Muscle layer of duodenum (tissue), 2 donors: ENCODE results near the gene SLFNL1.

Source experiments
- H3K27ac ChIP-seq: one replicate; pipeline ENCODE4 v1.7.0; 2013; ENCODE audit warnings: mild to moderate bottlenecking, low read length
- H3K27me3 ChIP-seq: one replicate; pipeline ENCODE4 v1.7.0; 2013; ENCODE audit warnings: low read depth, mild to moderate bottlenecking, control low read depth, low read length
- H3K36me3 ChIP-seq, 2 donors: one replicate each; pipeline ENCODE4 v1.7.0; 2013; ENCODE audit warnings: low read length in 2 of 2, control low read depth in 1 of 2, mild to moderate bottlenecking in 1 of 2; ENCODE audit not compliant: insufficient read depth in 2 of 2, control insufficient read depth in 1 of 2
- H3K4me1 ChIP-seq, 2 donors: one replicate each; pipeline ENCODE4 v1.7.0; 2013; ENCODE audit warnings: low read length in 2 of 2, mild to moderate bottlenecking in 2 of 2, control low read depth in 1 of 2, moderate library complexity in 1 of 2; ENCODE audit not compliant: insufficient read depth in 2 of 2, control insufficient read depth in 1 of 2
- H3K4me3 ChIP-seq, 2 donors: one replicate each; pipeline ENCODE4 v1.7.0; 2013; ENCODE audit warnings: low read length in 2 of 2, low read depth in 1 of 2, mild to moderate bottlenecking in 1 of 2
- H3K9me3 ChIP-seq, 2 donors: one replicate each; pipeline ENCODE4 v1.7.0; 2013; ENCODE audit warnings: low read length in 2 of 2, control low read depth in 1 of 2, mild to moderate bottlenecking in 1 of 2; ENCODE audit not compliant: control insufficient read depth in 1 of 2
- donor health status: healthy.

Gene SLFNL1

DNA sequence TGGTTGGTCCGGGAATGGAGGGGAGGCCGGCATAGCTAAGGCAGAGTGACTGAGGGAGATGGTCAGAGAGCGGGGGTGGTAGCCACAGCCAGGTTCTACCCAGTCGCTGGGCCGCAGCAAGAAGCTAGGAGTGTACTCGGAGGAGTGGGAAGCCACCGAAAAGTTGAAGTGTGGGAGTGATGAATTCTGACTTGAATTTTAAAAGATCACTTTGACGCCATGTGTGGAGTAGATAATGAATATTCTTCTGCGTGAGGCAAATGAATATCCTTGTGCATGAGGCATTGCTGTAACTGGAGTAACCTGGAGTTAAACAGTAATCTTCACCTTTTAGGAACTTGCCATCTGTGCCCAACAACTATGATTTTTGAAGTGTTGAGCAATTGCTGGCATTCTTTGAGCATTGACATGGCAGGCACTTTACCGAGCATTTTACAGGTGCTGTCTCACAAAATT is 35.2 kb downstream of the SLFNL1 start:
- Histone ChIP-seq H3K9me3 (no peaks in the 10 kb centered on the region), H3K27me3 (no peaks in the 10 kb centered on the region), H3K27ac (no peak overlapping the region), H3K4me3 (no peak overlapping the region), H3K36me3 (peaks cover 44 to 55% of the 10 kb centered on the region in 2 donors), H3K4me1 (peaks cover 2 to 12% of the 10 kb centered on the region in 2 donors)

DNA sequence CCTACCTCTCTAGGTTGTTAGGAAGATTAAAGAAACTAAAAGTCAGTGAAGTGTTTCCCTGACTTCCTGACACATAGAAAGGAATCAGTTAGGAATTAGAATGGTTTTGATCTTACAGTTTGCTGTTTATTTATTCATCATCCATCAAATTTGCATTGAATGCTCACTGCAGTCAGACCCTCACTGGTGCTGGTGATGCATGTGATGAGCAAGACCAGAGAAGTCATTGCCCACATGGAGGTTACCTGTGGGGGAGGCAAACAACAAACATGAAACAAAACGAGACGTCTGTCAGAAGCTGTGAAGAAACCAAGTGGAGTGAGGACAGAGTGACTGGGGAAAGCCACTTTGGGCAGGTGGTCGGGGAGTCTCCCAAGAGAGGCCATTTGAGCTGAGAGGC is 35.6 kb downstream of the SLFNL1 start:
- H3K27me3 ChIP-seq: no peaks in the 10 kb centered on the region
- H3K4me3 ChIP-seq: no peak overlapping the region
- no peaks in the 10 kb centered on the region for H3K9me3 ChIP-seq
- peaks cover 39 to 50% of the 10 kb centered on the region in 2 donors for H3K36me3 ChIP-seq
- no peak overlapping the region for H3K27ac ChIP-seq
- peaks cover 3 to 16% of the 10 kb centered on the region in 2 donors for H3K4me1 ChIP-seq

DNA sequence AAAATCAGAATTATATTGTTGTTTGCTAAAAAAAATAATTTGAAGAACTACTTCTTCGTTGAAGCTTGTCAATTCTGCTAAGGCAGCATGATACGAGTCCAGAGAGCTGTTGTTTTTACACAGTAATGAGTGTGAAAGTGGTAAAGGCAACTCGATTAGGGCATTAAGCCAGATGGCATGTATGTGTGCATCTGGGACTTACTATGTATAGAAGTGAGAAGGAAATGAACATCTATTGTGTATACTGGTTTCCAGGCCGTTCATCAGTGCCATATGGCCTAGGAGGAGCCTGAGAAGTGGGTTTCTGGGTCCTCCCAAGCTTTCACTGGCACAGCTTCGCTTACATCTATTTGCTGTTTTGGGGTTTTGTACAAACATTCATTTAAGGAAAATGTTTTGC is 36.4 kb downstream of the SLFNL1 start:
- peaks cover 35 to 45% of the 10 kb centered on the region in 2 donors for H3K36me3 ChIP-seq
- H3K4me3 ChIP-seq: no peak overlapping the region
- no peaks in the 10 kb centered on the region for H3K9me3 ChIP-seq
- H3K27ac ChIP-seq: no peak overlapping the region
- no peaks in the 10 kb centered on the region for H3K27me3 ChIP-seq
- peaks cover 3 to 23% of the 10 kb centered on the region in 2 donors for H3K4me1 ChIP-seq

DNA sequence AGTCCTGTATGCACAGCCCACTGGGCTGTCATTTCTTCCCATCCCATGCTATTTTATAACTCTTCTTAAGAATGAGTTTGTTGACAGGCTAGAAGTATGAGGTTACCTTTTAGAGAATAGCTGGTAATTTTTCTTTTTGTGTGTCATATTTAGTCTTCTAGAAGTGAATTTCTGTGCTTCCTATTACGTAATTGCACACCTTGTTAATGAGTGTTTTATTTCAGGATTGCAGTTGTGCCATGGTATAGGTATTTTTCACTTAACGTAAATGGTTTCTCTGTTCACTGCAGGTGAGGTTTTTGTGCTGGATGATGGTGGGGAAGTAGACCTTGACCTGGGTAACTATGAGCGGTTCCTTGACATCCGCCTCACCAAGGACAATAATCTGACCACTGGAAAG is 37.0 kb downstream of the SLFNL1 start:
- no peaks in the 10 kb centered on the region for H3K27me3 ChIP-seq
- H3K4me1 ChIP-seq: peaks cover 3 to 23% of the 10 kb centered on the region in 2 donors
- H3K4me3 ChIP-seq: no peak overlapping the region
- H3K36me3 ChIP-seq: peaks cover 35 to 40% of the 10 kb centered on the region in 2 donors
- H3K27ac ChIP-seq: no peak overlapping the region
- no peaks in the 10 kb centered on the region for H3K9me3 ChIP-seq

DNA sequence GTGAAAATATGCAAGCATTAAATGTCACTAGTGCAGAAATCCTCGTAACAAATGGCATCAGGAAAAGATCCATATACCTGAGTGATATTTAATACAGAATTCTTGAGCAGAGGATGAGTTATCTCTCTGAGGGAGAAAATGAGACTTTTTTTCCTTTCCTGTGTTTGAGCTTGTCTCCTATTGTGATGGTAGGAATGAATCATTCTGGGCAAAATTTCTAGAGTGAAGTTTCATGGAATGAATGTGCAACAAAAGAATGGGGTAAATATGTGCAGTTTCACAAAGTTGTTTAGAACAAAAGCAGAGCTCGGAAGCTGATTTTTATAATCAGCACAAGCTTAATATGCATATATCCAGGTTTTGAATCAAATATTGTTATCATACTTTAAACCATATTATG is 37.5 kb downstream of the SLFNL1 start:
- Histone ChIP-seq H3K4me3 (no peak overlapping the region), H3K9me3 (no peaks in the 10 kb centered on the region), H3K36me3 (peaks cover 34 to 35% of the 10 kb centered on the region in 2 donors), H3K4me1 (peaks cover 3 to 23% of the 10 kb centered on the region in 2 donors), H3K27ac (no peak overlapping the region), H3K27me3 (no peaks in the 10 kb centered on the region)

DNA sequence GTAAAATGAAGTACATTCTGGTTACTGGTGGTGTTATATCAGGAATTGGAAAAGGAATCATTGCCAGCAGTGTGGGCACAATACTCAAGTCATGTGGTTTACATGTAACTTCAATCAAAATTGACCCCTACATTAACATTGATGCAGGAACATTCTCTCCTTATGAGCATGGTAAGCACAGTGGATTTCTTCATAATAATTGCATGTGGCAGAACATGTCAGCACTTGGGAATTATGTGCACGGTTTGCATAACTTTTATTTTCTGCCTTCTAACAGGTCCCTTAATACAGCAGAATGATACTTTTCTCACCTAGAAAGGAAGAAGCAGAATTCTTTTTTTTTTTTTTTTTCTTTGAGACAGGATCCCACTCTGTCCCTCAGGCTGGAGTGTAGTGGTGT is 38.2 kb downstream of the SLFNL1 start:
- Histone ChIP-seq H3K4me1 (peaks cover 3 to 23% of the 10 kb centered on the region in 2 donors), H3K36me3 (peaks cover 26 to 27% of the 10 kb centered on the region in 2 donors), H3K27me3 (no peaks in the 10 kb centered on the region), H3K27ac (peak overlapping the region; percentile 12), H3K4me3 (no peak overlapping the region), H3K9me3 (no peaks in the 10 kb centered on the region)

- H3K36me3 ChIP-seq: peaks cover 20 to 27% of the 10 kb centered on the region in 2 donors
- peak overlapping the region; percentile 12 for H3K27ac ChIP-seq
- H3K4me3 ChIP-seq: peak overlapping the region in 1 of 2 donors; percentile 29
- H3K9me3 ChIP-seq: no peaks in the 10 kb centered on the region
- H3K4me1 ChIP-seq: peaks cover 3 to 23% of the 10 kb centered on the region in 2 donors
- no peaks in the 10 kb centered on the region for H3K27me3 ChIP-seq
These were observed 38.8 kb downstream of the SLFNL1 start for GRCh38 chr1:40982721-40983120.

DNA sequence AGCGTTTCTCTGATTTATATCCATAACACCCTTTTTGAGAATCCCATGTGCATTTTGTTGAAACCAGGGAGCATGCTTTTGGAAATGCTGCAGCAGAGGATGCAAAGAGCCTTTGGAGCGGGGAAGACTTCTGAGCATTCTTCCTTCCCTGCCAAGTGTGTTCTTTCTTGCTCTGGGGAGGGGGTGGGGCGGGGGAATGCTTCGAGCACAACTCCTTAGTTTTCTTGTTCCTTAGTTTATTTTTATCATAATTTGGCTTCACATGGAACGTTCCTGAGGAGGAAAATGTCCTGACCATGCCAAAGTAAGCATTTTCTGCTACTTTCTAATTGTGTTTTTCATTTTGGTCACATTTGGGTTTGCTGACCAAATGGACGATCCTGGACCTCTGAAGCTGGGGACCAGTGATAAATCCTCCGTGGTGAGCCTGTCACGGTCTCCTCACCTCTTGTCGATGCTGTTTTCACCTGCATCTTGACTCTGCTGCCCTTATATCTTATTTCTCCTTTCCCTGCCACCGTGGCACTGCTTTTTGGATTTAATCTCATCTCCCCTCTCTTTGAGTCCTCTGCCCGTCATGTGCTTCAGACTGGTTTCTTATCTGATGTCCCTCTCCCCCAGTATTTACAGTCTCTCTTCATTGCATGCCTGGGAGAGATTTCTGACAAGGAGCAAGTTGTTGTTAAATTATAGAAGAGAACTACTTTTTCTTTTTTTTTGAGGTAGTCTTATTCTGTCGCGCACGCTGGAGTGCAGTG is 39.7 kb downstream of the SLFNL1 start:
- H3K27ac ChIP-seq: peak overlapping the region; percentile 55
- H3K4me1 ChIP-seq: peaks cover 3 to 23% of the 10 kb centered on the region in 2 donors

GRCh38 chr1:40980453-40981121 is 40.9 kb downstream of the SLFNL1 start:
- Histone ChIP-seq H3K4me1 (peaks cover 3 to 23% of the 10 kb centered on the region in 2 donors), H3K9me3 (no peaks in the 10 kb centered on the region), H3K36me3 (peaks cover 3 to 12% of the 10 kb centered on the region in 2 donors), H3K4me3 (peak overlapping the region; percentile 63 to 71), H3K27me3 (no peaks in the 10 kb centered on the region), H3K27ac (peak overlapping the region; percentile 55)

More for the DNA sequence above, 39.7 kb downstream of the SLFNL1 start:
- Histone ChIP-seq H3K4me3 (peak overlapping the region; percentile 63 to 71), H3K36me3 (peaks cover 12 to 18% of the 10 kb centered on the region in 2 donors), H3K9me3 (no peaks in the 10 kb centered on the region), H3K27me3 (no peaks in the 10 kb centered on the region)

DNA sequence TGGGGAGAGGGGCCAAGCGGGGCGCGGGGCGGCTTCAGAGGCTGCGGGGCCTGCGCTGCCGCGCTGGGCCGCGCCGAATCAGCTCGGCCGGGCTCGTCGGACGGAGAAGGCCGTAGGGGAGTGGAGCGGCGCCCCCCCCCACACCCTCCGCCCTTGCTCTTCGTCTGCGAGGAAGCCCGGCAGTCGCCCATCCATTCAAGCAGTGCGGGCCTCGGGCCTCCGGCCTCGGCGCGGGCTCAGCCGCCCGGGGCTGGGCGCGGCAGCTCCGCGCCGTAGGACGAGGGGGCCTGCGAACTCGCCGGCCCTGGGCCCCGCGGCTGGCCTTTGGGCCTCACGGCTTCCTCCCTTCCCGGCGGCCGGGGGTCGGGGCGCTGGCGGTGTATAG is 41.5 kb downstream of the SLFNL1 start:
- Histone ChIP-seq H3K27me3 (no peaks in the 10 kb centered on the region), H3K9me3 (no peaks in the 10 kb centered on the region), H3K27ac (no peak overlapping the region), H3K4me1 (peaks cover 3 to 23% of the 10 kb centered on the region in 2 donors), H3K4me3 (peak overlapping the region; percentile 63 to 71), H3K36me3 (peaks cover 3 to 9% of the 10 kb centered on the region in 2 donors)

DNA sequence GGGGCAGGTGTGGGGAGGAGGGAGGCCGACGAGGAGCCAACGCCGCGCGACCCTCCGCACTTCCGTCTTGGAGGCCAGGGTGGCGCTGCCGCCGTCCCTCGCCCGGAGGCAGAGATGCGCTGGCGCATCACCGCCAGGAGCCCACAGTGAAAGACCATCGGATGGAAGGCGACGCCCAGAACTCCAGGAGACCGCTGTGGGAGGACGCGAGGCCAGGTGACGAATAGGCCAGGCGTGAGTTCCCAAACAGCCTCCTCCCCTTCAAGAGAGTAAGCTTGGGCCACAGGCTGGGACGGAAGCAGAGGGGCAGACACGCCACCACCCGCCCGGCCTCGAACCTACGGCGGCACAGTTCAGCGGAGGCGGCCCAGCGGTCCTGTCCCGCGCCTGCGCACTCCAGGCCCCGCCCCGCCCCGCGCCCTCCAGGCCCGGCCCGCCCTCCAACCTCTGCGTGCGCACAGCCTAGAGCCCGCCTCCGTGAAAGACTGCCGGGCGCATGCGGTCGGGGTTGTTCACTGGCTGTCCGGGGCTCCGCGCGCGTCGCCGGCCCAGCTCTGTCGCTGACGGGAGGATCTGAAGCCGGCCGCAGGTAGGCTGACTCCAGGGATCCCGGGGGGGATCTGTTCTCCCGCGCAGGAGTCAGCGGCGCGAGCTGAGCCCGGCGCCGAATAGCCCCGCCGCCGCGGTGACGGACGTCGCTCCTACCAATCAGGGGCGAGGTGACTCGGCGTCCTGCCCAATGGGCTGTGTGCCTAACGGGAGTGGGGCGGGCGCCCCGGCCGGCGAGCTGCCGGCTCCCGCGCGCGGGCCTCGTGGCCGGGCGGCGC is 42.1 kb downstream of the SLFNL1 start, which contains the start of gene CTPS1:
Gene CTPS1 (plus strand): TSS at position 456 of the 827 bp plus-strand sequence. CDS start 3,595 bp downstream, outside the sequence.
- H3K4me3 ChIP-seq: peak within 1 kb of the TSS; percentile 63 to 71
- peaks cover 3 to 23% of the 10 kb centered on the region in 2 donors for H3K4me1 ChIP-seq
- no peaks in the 10 kb centered on the region for H3K9me3 ChIP-seq
- H3K36me3 ChIP-seq: peaks cover 3% of the 10 kb centered on the region in 2 donors
- H3K27ac ChIP-seq: peak within 1 kb of the TSS; percentile 75
- no peaks in the 10 kb centered on the region for H3K27me3 ChIP-seq
